ENCODE data around the gene TMEM119. TPM values are rescaled to one million over a fixed set of nuclear protein-coding genes. Genes with fewer than 3 reads are reported as not detected.
"Not testable (repeated sequence)": the region's sequence is repeated elsewhere in the genome, so short reads cannot be mapped to it uniquely, and the experiment has no call there.

Gene TMEM119
- total RNA-seq, 1 experiment from 2014 or later = not detected

DNA sequence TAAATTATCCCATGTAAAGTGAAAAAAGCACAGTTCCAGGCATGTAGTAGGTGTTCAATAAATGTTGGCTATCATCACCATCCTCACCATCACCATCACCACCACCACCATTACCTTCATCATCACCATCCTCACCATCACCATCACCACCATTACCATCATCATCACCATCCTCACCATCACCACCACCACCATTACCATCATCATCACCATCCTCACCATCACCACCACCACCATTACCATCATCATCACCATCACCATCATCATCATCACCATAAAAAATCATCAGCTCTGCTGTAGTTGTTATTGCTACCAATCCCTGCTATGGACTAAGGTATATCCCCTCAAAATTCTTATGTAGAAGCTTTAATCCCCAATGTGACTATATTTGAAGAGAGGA lies 20.4 kb downstream of the TMEM119 start:
- Histone ChIP-seq H3K36me3 (ENCODE audit: insufficient read depth, low read length, poor library complexity, severe bottlenecking) (no peaks in the 10 kb centered on the region), H3K4me3 (ENCODE audit: low read depth, low read length, poor library complexity, severe bottlenecking) (no peak overlapping the region), H3K27ac (ENCODE audit: low read depth, low read length, poor library complexity, severe bottlenecking) (no peak overlapping the region), H3K27me3 (replicated peaks; ENCODE audit: insufficient read depth, low read depth, low read length, poor library complexity) (no peaks in the 10 kb centered on the region), H3K9me3 (ENCODE audit: low read depth, low read length, poor library complexity, severe bottlenecking) (no peaks in the 10 kb centered on the region), H3K4me1 (ENCODE audit: insufficient read depth, low read length, poor library complexity, severe bottlenecking) (no peaks in the 10 kb centered on the region)
- POLR2A ChIA-PET (ENCODE audit: low non-redundant PET) = no interaction called here
- no peak for TF ChIP-seq EZH2 (IDR thresholded peaks at IDR 0.05; ENCODE audit: borderline replicate concordance, low read depth, low read length, poor library complexity, severe bottlenecking)
- TF ChIP-seq, protein P1, sequence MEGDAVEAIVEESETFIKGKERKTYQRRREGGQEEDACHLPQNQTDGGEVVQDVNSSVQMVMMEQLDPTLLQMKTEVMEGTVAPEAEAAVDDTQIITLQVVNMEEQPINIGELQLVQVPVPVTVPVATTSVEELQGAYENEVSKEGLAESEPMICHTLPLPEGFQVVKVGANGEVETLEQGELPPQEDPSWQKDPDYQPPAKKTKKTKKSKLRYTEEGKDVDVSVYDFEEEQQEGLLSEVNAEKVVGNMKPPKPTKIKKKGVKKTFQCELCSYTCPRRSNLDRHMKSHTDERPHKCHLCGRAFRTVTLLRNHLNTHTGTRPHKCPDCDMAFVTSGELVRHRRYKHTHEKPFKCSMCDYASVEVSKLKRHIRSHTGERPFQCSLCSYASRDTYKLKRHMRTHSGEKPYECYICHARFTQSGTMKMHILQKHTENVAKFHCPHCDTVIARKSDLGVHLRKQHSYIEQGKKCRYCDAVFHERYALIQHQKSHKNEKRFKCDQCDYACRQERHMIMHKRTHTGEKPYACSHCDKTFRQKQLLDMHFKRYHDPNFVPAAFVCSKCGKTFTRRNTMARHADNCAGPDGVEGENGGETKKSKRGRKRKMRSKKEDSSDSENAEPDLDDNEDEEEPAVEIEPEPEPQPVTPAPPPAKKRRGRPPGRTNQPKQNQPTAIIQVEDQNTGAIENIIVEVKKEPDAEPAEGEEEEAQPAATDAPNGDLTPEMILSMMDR (conservative IDR thresholded peaks at IDR 0.05; ENCODE audit: low read depth, low read length) = no peak
- intact Hi-C loops (cut with micrococcal nuclease; ENCODE audit: unreplicated experiment) = no loop called here
- no TSS peak for BruUV-seq (replicated peaks)
- DNase-seq (ENCODE audit: low spot score) = no peak
- CTCF ChIA-PET = no interaction called here

DNA sequence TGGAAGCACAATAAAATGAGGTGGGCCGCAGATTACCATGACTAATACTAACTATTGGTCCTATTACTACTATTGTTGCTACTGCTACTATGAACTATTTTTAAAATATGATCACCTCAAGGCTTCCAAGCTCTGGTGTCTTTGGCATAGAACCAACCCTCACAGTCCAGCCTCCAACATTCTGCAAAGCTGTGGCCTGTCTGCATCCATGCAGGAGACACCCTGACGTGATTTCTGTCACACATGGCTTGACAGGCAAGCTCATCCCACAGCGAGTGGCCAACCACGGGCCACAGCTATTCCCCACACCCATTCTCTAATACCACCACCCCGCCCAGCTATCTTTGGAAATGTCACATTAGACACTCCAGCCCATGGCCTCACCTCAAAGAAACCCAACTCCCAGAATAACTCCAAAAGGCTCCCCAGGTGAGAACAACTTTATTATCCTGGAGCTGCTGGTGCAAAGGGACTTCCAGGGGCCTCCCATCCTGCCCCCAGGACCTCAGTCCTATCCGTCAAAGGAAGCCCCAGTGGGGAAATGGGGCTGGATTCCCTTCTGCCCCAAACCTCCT lies 21.1 kb downstream of the TMEM119 start:
- Histone ChIP-seq H3K4me3 (ENCODE audit: low read depth, low read length, poor library complexity, severe bottlenecking) (no peak overlapping the region), H3K27me3 (replicated peaks; ENCODE audit: insufficient read depth, low read depth, low read length, poor library complexity) (no peaks in the 10 kb centered on the region), H3K27ac (ENCODE audit: low read depth, low read length, poor library complexity, severe bottlenecking) (no peak overlapping the region), H3K36me3 (ENCODE audit: insufficient read depth, low read length, poor library complexity, severe bottlenecking) (no peaks in the 10 kb centered on the region), H3K9me3 (ENCODE audit: low read depth, low read length, poor library complexity, severe bottlenecking) (no peaks in the 10 kb centered on the region), H3K4me1 (ENCODE audit: insufficient read depth, low read length, poor library complexity, severe bottlenecking) (no peaks in the 10 kb centered on the region)
- POLR2A ChIA-PET (ENCODE audit: low non-redundant PET) = no interaction called here
- no peak for DNase-seq (ENCODE audit: low spot score)
- TF ChIP-seq, protein P1 (conservative IDR thresholded peaks at IDR 0.05; ENCODE audit: low read depth, low read length) = no peak
- TF ChIP-seq EZH2 (IDR thresholded peaks at IDR 0.05; ENCODE audit: borderline replicate concordance, low read depth, low read length, poor library complexity, severe bottlenecking) = no peak
- BruUV-seq (replicated peaks) = no TSS peak
- CTCF ChIA-PET = interaction anchor here (0.5 kb wide), 1 partner anchor 65 kb away, joined by 8 read pairs; no protein-coding TSS in a partner anchor
- intact Hi-C loops (cut with micrococcal nuclease; ENCODE audit: unreplicated experiment) = no loop called here

DNA sequence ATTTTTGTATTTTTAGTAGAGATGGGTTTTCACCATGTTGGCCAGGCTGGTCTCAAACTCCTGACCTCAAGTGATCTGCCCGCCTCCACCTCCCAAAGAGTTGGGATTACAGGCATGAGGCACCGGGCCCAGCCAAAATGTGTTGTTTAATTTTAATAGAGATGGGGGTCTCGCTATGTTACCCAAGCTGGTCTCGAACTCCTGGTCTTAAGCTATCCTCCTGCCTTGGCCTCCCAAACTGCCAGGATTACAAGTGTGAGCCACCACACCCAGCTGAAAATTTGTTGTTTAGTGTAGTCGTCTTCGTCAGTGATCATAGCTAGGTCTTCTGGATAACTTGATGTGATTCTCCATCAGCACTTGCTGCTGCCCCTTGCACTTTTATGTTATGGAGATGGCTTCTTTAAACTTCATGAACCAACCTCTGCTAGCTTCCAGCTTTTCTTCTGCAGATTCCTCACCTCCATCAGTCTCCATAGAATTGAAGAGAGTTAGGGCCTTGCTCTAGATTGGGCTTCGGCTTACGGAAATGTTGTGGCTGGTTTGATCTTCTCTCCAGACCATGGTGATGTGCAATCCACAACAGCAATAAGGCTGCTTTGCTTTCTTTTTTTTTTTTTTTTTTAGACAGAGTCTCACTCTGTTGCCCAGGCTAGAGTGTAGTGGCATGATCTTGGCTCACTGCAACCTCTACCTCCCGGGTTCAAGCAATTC lies 22.5 kb downstream of the TMEM119 start:
- no peak for TF ChIP-seq EZH2 (IDR thresholded peaks at IDR 0.05; ENCODE audit: borderline replicate concordance, low read depth, low read length, poor library complexity, severe bottlenecking)
- TF ChIP-seq, protein P1 (conservative IDR thresholded peaks at IDR 0.05; ENCODE audit: low read depth, low read length) = no peak
- Histone ChIP-seq H3K36me3 (ENCODE audit: insufficient read depth, low read length, poor library complexity, severe bottlenecking) (no peaks in the 10 kb centered on the region), H3K4me3 (ENCODE audit: low read depth, low read length, poor library complexity, severe bottlenecking) (no peak overlapping the region), H3K27ac (ENCODE audit: low read depth, low read length, poor library complexity, severe bottlenecking) (no peak overlapping the region), H3K27me3 (replicated peaks; ENCODE audit: insufficient read depth, low read depth, low read length, poor library complexity) (no peaks in the 10 kb centered on the region), H3K9me3 (ENCODE audit: low read depth, low read length, poor library complexity, severe bottlenecking) (no peaks in the 10 kb centered on the region), H3K4me1 (ENCODE audit: insufficient read depth, low read length, poor library complexity, severe bottlenecking) (no peaks in the 10 kb centered on the region)
- CTCF ChIA-PET = no interaction called here
- BruUV-seq (replicated peaks) = no TSS peak
- no peak for DNase-seq (ENCODE audit: low spot score)
- intact Hi-C loops (cut with micrococcal nuclease; ENCODE audit: unreplicated experiment) = no loop called here
- POLR2A ChIA-PET (ENCODE audit: low non-redundant PET) = no interaction called here

DNA sequence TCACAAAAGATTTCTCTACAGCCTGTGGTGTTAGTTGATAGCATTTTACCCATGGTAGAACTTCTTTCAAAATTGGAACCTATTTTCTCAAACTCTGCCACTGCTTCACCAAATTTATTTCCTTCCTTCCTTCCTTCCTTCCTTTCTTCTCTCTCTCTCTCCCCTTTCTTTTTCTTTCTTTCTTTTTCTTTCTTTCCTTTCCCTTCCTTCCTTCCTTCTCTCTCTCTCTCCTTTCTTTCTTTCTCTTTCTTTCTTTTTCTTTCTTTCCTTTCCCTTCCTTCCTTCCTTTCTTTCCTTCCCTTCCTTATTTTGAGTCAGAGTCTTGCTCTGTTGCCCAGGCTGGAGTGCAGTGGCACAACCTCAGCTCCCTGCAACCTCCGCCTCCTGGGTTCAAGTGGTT lies 23.6 kb downstream of the TMEM119 start:
- H3K36me3 ChIP-seq (ENCODE audit: insufficient read depth, low read length, poor library complexity, severe bottlenecking); H3K27ac ChIP-seq (ENCODE audit: low read depth, low read length, poor library complexity, severe bottlenecking); intact Hi-C loops (cut with micrococcal nuclease; ENCODE audit: unreplicated experiment); H3K9me3 ChIP-seq (ENCODE audit: low read depth, low read length, poor library complexity, severe bottlenecking); H3K4me1 ChIP-seq (ENCODE audit: insufficient read depth, low read length, poor library complexity, severe bottlenecking); H3K27me3 ChIP-seq (replicated peaks; ENCODE audit: insufficient read depth, low read depth, low read length, poor library complexity); DNase-seq (ENCODE audit: low spot score); BruUV-seq (replicated peaks); H3K4me3 ChIP-seq (ENCODE audit: low read depth, low read length, poor library complexity, severe bottlenecking); CTCF ChIA-PET: not testable (repeated sequence)
- POLR2A ChIA-PET (ENCODE audit: low non-redundant PET) = interaction anchor here (0.7 kb wide), 1 partner anchor 43 kb away, joined by 15 read pairs; no protein-coding TSS in a partner anchor
